ENCODE measurements around the gene RHEBL1.

DNA sequence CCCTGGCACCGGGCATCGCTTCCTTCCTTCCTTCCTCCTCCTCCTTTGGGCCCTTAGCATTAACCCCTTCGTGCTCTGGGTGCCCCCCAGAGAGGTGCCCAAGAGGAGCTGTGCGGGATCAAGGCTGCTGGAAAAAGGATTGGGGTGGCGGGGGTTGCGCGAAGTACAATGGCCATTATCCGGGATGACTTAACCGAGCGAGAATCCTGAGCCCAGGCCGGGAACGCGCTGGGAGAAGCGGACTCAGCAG, 22.0 kb upstream of the RHEBL1 start:
- TF ChIP-seq, protein P1, sequence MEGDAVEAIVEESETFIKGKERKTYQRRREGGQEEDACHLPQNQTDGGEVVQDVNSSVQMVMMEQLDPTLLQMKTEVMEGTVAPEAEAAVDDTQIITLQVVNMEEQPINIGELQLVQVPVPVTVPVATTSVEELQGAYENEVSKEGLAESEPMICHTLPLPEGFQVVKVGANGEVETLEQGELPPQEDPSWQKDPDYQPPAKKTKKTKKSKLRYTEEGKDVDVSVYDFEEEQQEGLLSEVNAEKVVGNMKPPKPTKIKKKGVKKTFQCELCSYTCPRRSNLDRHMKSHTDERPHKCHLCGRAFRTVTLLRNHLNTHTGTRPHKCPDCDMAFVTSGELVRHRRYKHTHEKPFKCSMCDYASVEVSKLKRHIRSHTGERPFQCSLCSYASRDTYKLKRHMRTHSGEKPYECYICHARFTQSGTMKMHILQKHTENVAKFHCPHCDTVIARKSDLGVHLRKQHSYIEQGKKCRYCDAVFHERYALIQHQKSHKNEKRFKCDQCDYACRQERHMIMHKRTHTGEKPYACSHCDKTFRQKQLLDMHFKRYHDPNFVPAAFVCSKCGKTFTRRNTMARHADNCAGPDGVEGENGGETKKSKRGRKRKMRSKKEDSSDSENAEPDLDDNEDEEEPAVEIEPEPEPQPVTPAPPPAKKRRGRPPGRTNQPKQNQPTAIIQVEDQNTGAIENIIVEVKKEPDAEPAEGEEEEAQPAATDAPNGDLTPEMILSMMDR (IDR thresholded peaks at IDR 0.05), result no peak
- no peak for TF ChIP-seq EP300 (IDR thresholded peaks at IDR 0.05)
- no peak for TF ChIP-seq POLR2AphosphoS5 (IDR thresholded peaks at IDR 0.05)
- no peak for TF ChIP-seq POLR2A (IDR thresholded peaks at IDR 0.05)

Measured in suprapubic skin (tissue), 4 donors.